Measurements from ENCODE around the gene SHC2. TPM values are rescaled to one million over a fixed set of nuclear protein-coding genes. Genes with fewer than 3 reads are reported as not detected.
"Not testable (repeated sequence)": the region's sequence is repeated elsewhere in the genome, so short reads cannot be mapped to it uniquely, and the experiment has no call there.

The SHC2 gene
- total and polyA plus RNA-seq, 2 donors (not counting 1 experiment from before 2014, with no cell fraction given), result 0.02 to 2.5 TPM

DNA sequence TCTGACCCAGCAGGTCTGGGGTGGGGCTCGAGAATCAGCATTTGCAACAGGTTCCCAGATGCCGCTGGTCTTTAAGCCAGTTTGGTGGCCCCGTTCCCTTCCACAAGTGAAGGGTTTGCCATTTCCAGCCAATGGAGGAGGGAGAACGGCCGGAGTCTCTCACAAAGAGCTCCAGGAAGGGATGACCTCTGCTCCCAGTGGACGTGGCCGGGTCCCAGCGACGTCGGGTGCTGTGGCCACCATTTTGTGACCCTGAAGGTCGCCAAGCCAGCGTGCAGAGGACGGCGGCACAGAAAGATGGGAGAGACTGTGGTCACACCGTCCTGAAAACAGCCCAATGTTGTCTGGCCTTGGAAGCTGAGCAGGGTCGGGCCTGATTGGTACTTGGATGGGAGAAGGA is 8.0 kb downstream of the SHC2 start:
- Histone ChIP-seq H4K20me1 (ENCODE audit: control insufficient read depth, extremely low read depth, insufficient read depth, low read length) (no peaks in the 10 kb centered on the region), H3K27ac (ENCODE audit: insufficient read depth, low read length) (no peak overlapping the region), H2AFZ (ENCODE audit: low read length) (no peak overlapping the region), H3K9me3 (ENCODE audit: control insufficient read depth, insufficient read depth, low read depth, low read length) (no peaks in the 10 kb centered on the region), H3K9ac (ENCODE audit: insufficient read depth, low read length) (no peak overlapping the region), H3K79me2 (ENCODE audit: control insufficient read depth, insufficient read depth, low read length) (no peaks in the 10 kb centered on the region), H3K4me3 (replicated peaks in 1 of 4; ENCODE audit: control extremely low read depth in 1 of 4, insufficient read depth in 1 of 4, low read depth in 3 of 4, low read length in 4 of 4) (no peak overlapping the region), H3K4me1 (ENCODE audit: control insufficient read depth, extremely low read depth, insufficient read depth, low read length) (no peaks in the 10 kb centered on the region), H3K27me3 (ENCODE audit: control insufficient read depth, insufficient read depth, low read length) (no peaks in the 10 kb centered on the region), H3K4me2 (ENCODE audit: extremely low read depth, insufficient read depth, low read length) (no peak overlapping the region), H3K36me3 (ENCODE audit: control insufficient read depth, insufficient read depth, low read length) (no peaks in the 10 kb centered on the region)
- DNase-seq (ENCODE audit: low read depth in 2 of 2), result no peak
- TF ChIP-seq EZH2 (IDR thresholded peaks at IDR 0.05; ENCODE audit: low read length, missing control alignments), result no peak
- TF ChIP-seq CTCF (conservative IDR thresholded peaks at IDR 0.05 in 1 of 2, IDR thresholded peaks at IDR 0.05 in 1 of 2; ENCODE audit: low read depth in 1 of 2, low read length in 2 of 2), result no peak

GRCh38 chr19:450912-451481 is 9.8 kb downstream of the SHC2 start:
- H3K4me1 ChIP-seq (ENCODE audit: control insufficient read depth, extremely low read depth, insufficient read depth, low read length); H4K20me1 ChIP-seq (ENCODE audit: control insufficient read depth, extremely low read depth, insufficient read depth, low read length); H3K27ac ChIP-seq (ENCODE audit: insufficient read depth, low read length); DNase-seq (ENCODE audit: low read depth in 2 of 2); H3K9ac ChIP-seq (ENCODE audit: insufficient read depth, low read length); H3K79me2 ChIP-seq (ENCODE audit: control insufficient read depth, insufficient read depth, low read length); H3K9me3 ChIP-seq (ENCODE audit: control insufficient read depth, insufficient read depth, low read depth, low read length); H3K36me3 ChIP-seq (ENCODE audit: control insufficient read depth, insufficient read depth, low read length); H3K4me2 ChIP-seq (ENCODE audit: extremely low read depth, insufficient read depth, low read length); H3K4me3 ChIP-seq (replicated peaks in 1 of 4; ENCODE audit: control extremely low read depth in 1 of 4, insufficient read depth in 1 of 4, low read depth in 3 of 4, low read length in 4 of 4); H2AFZ ChIP-seq (ENCODE audit: low read length); H3K27me3 ChIP-seq (ENCODE audit: control insufficient read depth, insufficient read depth, low read length): not testable (repeated sequence)

GRCh38 chr19:449916-450315 is 10.9 kb downstream of the SHC2 start:
- Histone ChIP-seq H3K27ac (ENCODE audit: insufficient read depth, low read length) (no peak overlapping the region), H3K9ac (ENCODE audit: insufficient read depth, low read length) (no peak overlapping the region), H3K9me3 (ENCODE audit: control insufficient read depth, insufficient read depth, low read depth, low read length) (no peaks in the 10 kb centered on the region), H2AFZ (ENCODE audit: low read length) (no peak overlapping the region), H3K4me3 (replicated peaks in 1 of 4; ENCODE audit: control extremely low read depth in 1 of 4, insufficient read depth in 1 of 4, low read depth in 3 of 4, low read length in 4 of 4) (no peak overlapping the region), H3K27me3 (ENCODE audit: control insufficient read depth, insufficient read depth, low read length) (no peaks in the 10 kb centered on the region), H3K36me3 (ENCODE audit: control insufficient read depth, insufficient read depth, low read length) (no peaks in the 10 kb centered on the region), H4K20me1 (ENCODE audit: control insufficient read depth, extremely low read depth, insufficient read depth, low read length) (no peaks in the 10 kb centered on the region), H3K79me2 (ENCODE audit: control insufficient read depth, insufficient read depth, low read length) (no peaks in the 10 kb centered on the region), H3K4me1 (ENCODE audit: control insufficient read depth, extremely low read depth, insufficient read depth, low read length) (no peaks in the 10 kb centered on the region), H3K4me2 (ENCODE audit: extremely low read depth, insufficient read depth, low read length) (no peak overlapping the region)
- TF ChIP-seq CTCF (conservative IDR thresholded peaks at IDR 0.05 in 1 of 2, IDR thresholded peaks at IDR 0.05 in 1 of 2; ENCODE audit: low read depth in 1 of 2, low read length in 2 of 2) (no peak), EZH2 (IDR thresholded peaks at IDR 0.05; ENCODE audit: low read length, missing control alignments) (no peak)
- no peak for DNase-seq (ENCODE audit: low read depth in 2 of 2)
